Trophoblast cell (in vitro differentiated cells and primary cell): Measurements from ENCODE around the gene NFE2L2.
"Not testable (repeated sequence)": the region's sequence is repeated elsewhere in the genome, so short reads cannot be mapped to it uniquely, and the experiment has no call there.

Experiments
- DNase-seq, 2 donors: peaks; one replicate each; pipeline ENCODE4 v3.0.0-alpha.2; 2016
- H2AFZ ChIP-seq: 2 replicates; pipeline ENCODE4 v1.6.1; 2013; ENCODE audit warnings: low read length, moderate library complexity, mild to moderate bottlenecking; ENCODE audit not compliant: insufficient read depth, poor library complexity
- H2AK5ac ChIP-seq: 2 replicates; pipeline ENCODE4 v1.6.1; 2013; ENCODE audit warnings: mild to moderate bottlenecking, low read length
- H2BK120ac ChIP-seq: 2 replicates; pipeline ENCODE4 v1.6.1; 2013; ENCODE audit warnings: low read length, mild to moderate bottlenecking, moderate library complexity; ENCODE audit not compliant: insufficient read depth, poor library complexity
- H2BK12ac ChIP-seq: 2 replicates; pipeline ENCODE4 v1.6.1; 2013; ENCODE audit warnings: mild to moderate bottlenecking, low read length, moderate library complexity
- H2BK5ac ChIP-seq: 2 replicates; pipeline ENCODE4 v1.6.1; 2013; ENCODE audit warnings: low read length, low read depth, moderate library complexity, mild to moderate bottlenecking; ENCODE audit not compliant: poor library complexity
- H3K14ac ChIP-seq: 2 replicates; pipeline ENCODE4 v1.6.1; 2013; ENCODE audit warnings: mild to moderate bottlenecking, low read length
- H3K18ac ChIP-seq: 2 replicates; pipeline ENCODE4 v1.6.1; 2013; ENCODE audit warnings: mild to moderate bottlenecking, low read length
- H3K23ac ChIP-seq: 2 replicates; pipeline ENCODE4 v1.6.1; 2013; ENCODE audit warnings: low read length
- H3K27ac ChIP-seq: 2 replicates; pipeline ENCODE4 v1.5.1; 2013; ENCODE audit warnings: low read depth, mild to moderate bottlenecking, inconsistent platforms, low read length, moderate library complexity
- H3K27me3 ChIP-seq: 2 replicates; pipeline ENCODE4 v1.6.1; 2013; ENCODE audit warnings: inconsistent platforms, mild to moderate bottlenecking, low read length, moderate library complexity; ENCODE audit not compliant: insufficient read depth
- H3K36me3 ChIP-seq, 2 experiments: 1 replicate in 1 of 2; 2 replicates in 1 of 2; pipeline ENCODE4 v1.6.1; 2013; ENCODE audit warnings: low read length in 2 of 2, mild to moderate bottlenecking in 2 of 2, moderate library complexity in 1 of 2; ENCODE audit not compliant: insufficient read depth in 2 of 2, control insufficient read depth in 1 of 2
- H3K4ac ChIP-seq: 2 replicates; pipeline ENCODE4 v1.6.1; 2013; ENCODE audit warnings: low read depth, mild to moderate bottlenecking, low read length, moderate library complexity
- H3K4me1 ChIP-seq, 2 experiments: 1 replicate in 1 of 2; 2 replicates in 1 of 2; pipeline ENCODE4 v1.6.1; 2013; ENCODE audit warnings: low read length in 2 of 2, mild to moderate bottlenecking in 2 of 2, moderate library complexity in 1 of 2; ENCODE audit not compliant: insufficient read depth in 2 of 2, control insufficient read depth in 1 of 2
- H3K4me2 ChIP-seq: 2 replicates; pipeline ENCODE4 v1.6.1; 2013; ENCODE audit warnings: inconsistent platforms, mild to moderate bottlenecking, low read length, moderate library complexity
- H3K4me3 ChIP-seq: 2 replicates; pipeline ENCODE4 v1.5.1; 2013; ENCODE audit warnings: mild to moderate bottlenecking, low read depth, low read length, inconsistent platforms
- H3K79me1 ChIP-seq: one replicate; pipeline ENCODE4 v1.6.1; 2013; ENCODE audit warnings: low read length
- H3K79me2 ChIP-seq: 2 replicates; pipeline ENCODE4 v1.6.1; 2013; ENCODE audit warnings: low read length, mild to moderate bottlenecking; ENCODE audit not compliant: control insufficient read depth, insufficient read depth, poor library complexity
- H3K9ac ChIP-seq: 2 replicates; pipeline ENCODE4 v1.6.1; 2013; ENCODE audit warnings: mild to moderate bottlenecking, low read length
- H3K9me3 ChIP-seq: 2 replicates; pipeline ENCODE4 v1.6.1; 2013; ENCODE audit warnings: low read depth, mild to moderate bottlenecking, control low read depth, inconsistent platforms, low read length; ENCODE audit not compliant: insufficient read depth
- H4K12ac ChIP-seq: 2 replicates; pipeline ENCODE4 v1.6.1; 2013; ENCODE audit warnings: low read depth, mild to moderate bottlenecking, low read length, moderate library complexity
- H4K8ac ChIP-seq: 2 replicates; pipeline ENCODE4 v1.6.1; 2013; ENCODE audit warnings: low read depth, mild to moderate bottlenecking, low read length, moderate library complexity
- H4K91ac ChIP-seq: one replicate; pipeline ENCODE4 v1.6.1; 2013; ENCODE audit warnings: low read depth, mild to moderate bottlenecking, low read length, moderate library complexity
- WGBS: extraction: QIAGEN DNeasy Blood & Tissue Kit; methylation state at CpG from one replicate; pipeline ENCODE4 v1.1.7; 2013; ENCODE audit warnings: missing lambda C conversion rate; ENCODE audit not compliant: insufficient read length, insufficient coverage; ENCODE audit errors: extremely low coverage; 5-methylcytosine and 5-hydroxymethylcytosine counted together

Gene NFE2L2

GRCh38 chr2:177187631-177188312 is 76.8 kb downstream of the NFE2L2 start:
- no CpG with 5 or more reads among the region's 8 CpGs for WGBS
- Histone ChIP-seq H4K8ac (no peak overlapping the region), H2BK120ac (no peak overlapping the region), H2AK5ac (no peak overlapping the region), H4K12ac (no peak overlapping the region), H3K14ac (no peak overlapping the region), H3K9ac (no peak overlapping the region), H3K79me1 (no peaks in the 10 kb centered on the region), H3K4me1 (peaks cover 5 to 6% of the 10 kb centered on the region in 2 experiments), H3K27ac (no peak overlapping the region), H2AFZ (no peak overlapping the region), H3K4ac (no peak overlapping the region), H3K4me2 (no peak overlapping the region), H3K36me3 (no peaks in the 10 kb centered on the region), H3K9me3 (no peaks in the 10 kb centered on the region), H4K91ac (no peak overlapping the region), H2BK12ac (no peak overlapping the region), H3K27me3 (no peaks in the 10 kb centered on the region), H3K4me3 (no peak overlapping the region), H2BK5ac (no peak overlapping the region), H3K79me2 (no peaks in the 10 kb centered on the region), H3K18ac (no peak overlapping the region), H3K23ac (no peak overlapping the region)
- no peak for DNase-seq

- not testable (repeated sequence) for H3K27ac ChIP-seq, H2BK120ac ChIP-seq, H3K36me3 ChIP-seq, H3K14ac ChIP-seq, H3K4me2 ChIP-seq, H3K79me1 ChIP-seq, H3K79me2 ChIP-seq, H3K4ac ChIP-seq, DNase-seq, H2BK12ac ChIP-seq, H3K4me1 ChIP-seq, H2AFZ ChIP-seq, H2AK5ac ChIP-seq, H3K18ac ChIP-seq, H3K23ac ChIP-seq, H4K8ac ChIP-seq, H3K9me3 ChIP-seq, H2BK5ac ChIP-seq, H4K12ac ChIP-seq, H3K9ac ChIP-seq, H4K91ac ChIP-seq, H3K4me3 ChIP-seq, H3K27me3 ChIP-seq
- no CpG with 5 or more reads among the region's 7 CpGs for WGBS
These were observed 78.5 kb downstream of the NFE2L2 start for GRCh38 chr2:177186038-177186437.

- H3K4me3 ChIP-seq = no peak overlapping the region
- H2BK120ac ChIP-seq = no peak overlapping the region
- no peak overlapping the region for H2BK5ac ChIP-seq
- DNase-seq = no peak
- no peak overlapping the region for H2AK5ac ChIP-seq
- no peak overlapping the region for H2AFZ ChIP-seq
- no peak overlapping the region for H3K4ac ChIP-seq
- H3K9me3 ChIP-seq = no peaks in the 10 kb centered on the region
- H4K12ac ChIP-seq = no peak overlapping the region
- H3K23ac ChIP-seq = no peak overlapping the region
- no peak overlapping the region for H2BK12ac ChIP-seq
- H3K79me1 ChIP-seq = no peaks in the 10 kb centered on the region
- H3K4me1 ChIP-seq = peaks cover 5 to 6% of the 10 kb centered on the region in 2 experiments
- no peak overlapping the region for H3K27ac ChIP-seq
- WGBS = no CpG with 5 or more reads among the region's 1 CpG
- no peak overlapping the region for H3K14ac ChIP-seq
- H4K91ac ChIP-seq = no peak overlapping the region
- H3K79me2 ChIP-seq = no peaks in the 10 kb centered on the region
- no peak overlapping the region for H3K18ac ChIP-seq
- no peak overlapping the region for H4K8ac ChIP-seq
- no peak overlapping the region for H3K9ac ChIP-seq
- H3K36me3 ChIP-seq = no peaks in the 10 kb centered on the region
- no peaks in the 10 kb centered on the region for H3K27me3 ChIP-seq
- H3K4me2 ChIP-seq = no peak overlapping the region
These were observed 79.9 kb downstream of the NFE2L2 start for GRCh38 chr2:177184606-177185005.

- Histone ChIP-seq H4K12ac (no peak overlapping the region), H3K18ac (no peak overlapping the region), H2BK5ac (no peak overlapping the region)
These were observed 80.7 kb downstream of the NFE2L2 start for GRCh38 chr2:177183860-177184259.

More at GRCh38 chr2:177183860-177184259, 80.7 kb downstream of the NFE2L2 start:
- Histone ChIP-seq H3K79me1 (no peaks in the 10 kb centered on the region), H2AK5ac (no peak overlapping the region), H3K4ac (no peak overlapping the region), H3K4me2 (no peak overlapping the region), H2BK12ac (no peak overlapping the region), H3K4me1 (peaks cover 5 to 6% of the 10 kb centered on the region in 2 experiments), H3K14ac (no peak overlapping the region), H3K27ac (no peak overlapping the region), H3K9ac (no peak overlapping the region), H3K9me3 (no peaks in the 10 kb centered on the region), H4K91ac (no peak overlapping the region), H2BK120ac (no peak overlapping the region), H2AFZ (no peak overlapping the region), H3K23ac (no peak overlapping the region), H3K4me3 (no peak overlapping the region), H3K79me2 (no peaks in the 10 kb centered on the region), H3K36me3 (no peaks in the 10 kb centered on the region), H3K27me3 (no peaks in the 10 kb centered on the region), H4K8ac (no peak overlapping the region)
- DNase-seq = peak in 1 of 2 donors; percentile 36
